Stomach (tissue), 9 donors: Measurements from ENCODE around the gene GJA9. TPM values are rescaled to one million over a fixed set of nuclear protein-coding genes. Genes with fewer than 3 reads are reported as not detected.
"Not testable (repeated sequence)": the region's sequence is repeated elsewhere in the genome, so short reads cannot be mapped to it uniquely, and the experiment has no call there.

Experiments
- DNase-seq, 2 donors: peaks; one replicate each; pipeline versions ENCODE4 v3.0.0 to v3.0.0-alpha.2; 2013 to 2019
- H3K27ac ChIP-seq, 5 donors: fragments of 200-600 bp in 4 of 5; sonication (generic) in 4 of 5; one replicate each; pipeline ENCODE4 v1.5.1; 2013 to 2019; ENCODE audit warnings: mild to moderate bottlenecking in 1 of 5, moderate library complexity in 1 of 5
- H3K27me3 ChIP-seq, 3 donors: fragments of 200-600 bp; sonication (generic); one replicate each; pipeline ENCODE4 v1.5.1; 2017 to 2019; ENCODE audit warnings: mixed run types in 1 of 3
- H3K36me3 ChIP-seq, 4 donors: fragments of 200-600 bp; sonication (generic); 1 replicate in 3 of 4; 2 replicates in 1 of 4; pipeline ENCODE4 v1.5.1; 2016 to 2019
- H3K4me1 ChIP-seq, 4 donors: fragments of 200-600 bp; sonication (generic); one replicate each; pipeline ENCODE4 v1.5.1; 2016 to 2019
- H3K4me3 ChIP-seq, 4 donors: fragments of 200-600 bp; sonication (generic) in 3 of 4; one replicate each; pipeline ENCODE4 v1.5.1; 2016 to 2019; ENCODE audit warnings: mild to moderate bottlenecking in 1 of 4
- H3K9me3 ChIP-seq, 4 donors: fragments of 200-600 bp; sonication (generic); one replicate each; pipeline ENCODE4 v1.5.1; 2016 to 2019
- EP300 ChIP-seq: sonication (generic); formaldehyde crosslinking; IDR thresholded peaks from one replicate; pipeline ENCODE4 v1.6.1; 2017; ENCODE audit warnings: antibody characterized with exemption
- POLR2A ChIP-seq, 4 donors: fragments of 450-650 bp; IDR thresholded peaks; one replicate each; pipeline ENCODE4 v1.6.1; 2016; ENCODE audit warnings: antibody characterized with exemption in 4 of 4, control low read depth in 2 of 4, mild to moderate bottlenecking in 1 of 4, moderate library complexity in 1 of 4
- POLR2AphosphoS5 ChIP-seq, 3 donors: sonication (generic); formaldehyde crosslinking; IDR thresholded peaks; one replicate each; pipeline ENCODE4 v1.6.1; 2016; ENCODE audit warnings: antibody characterized with exemption in 3 of 3
- WGBS, 5 donors: extraction: QIAGEN DNeasy Blood & Tissue Kit in 3 of 5; methylation state at CpG; one replicate each; pipeline versions ENCODE4 v1.1.5 to v1.1.7; 2013 to 2018; 5-methylcytosine and 5-hydroxymethylcytosine counted together
- intact Hi-C: fragments of 100-400 bp; cut with DNase I; formaldehyde crosslinking; loops from one replicate; pipeline ENCODE4 v1.15.1; 2023; ENCODE audit warnings: low total_unique reads
- polyA plus RNA-seq, 3 donors: library from polyadenylated mRNA; stranded (reverse); fragments of 200-250 nt; gene quantifications; one replicate each; pipeline ENCODE4 v1.2.3, GENCODE V29; 2013
- total RNA-seq, 5 donors: library from RNA; depleted of rRNA; stranded (reverse); fragments of >200 nt; gene quantifications; one replicate each; pipeline versions ENCODE4 v1.1.0 to v1.2.3, GENCODE V29; 2014 to 2016
- TF ChIP-seq, protein P1 (sequence below), 7 experiments: fragments of 450-650 bp in 4 of 7; fragments of 200-600 bp in 3 of 7; sonication (generic) in 3 of 7; IDR thresholded peaks; one replicate each; pipeline ENCODE4 v1.5.1; 2016 to 2019; ENCODE audit warnings: antibody characterized with exemption in 7 of 7, control low read depth in 2 of 7, mild to moderate bottlenecking in 1 of 7
- donor health status: healthy with polysubstance abuse.
- donor health status: Bipolar disorder and iron deficiency.
- donor health status: healthy.

GJA9 gene
- total and polyA plus RNA-seq, 8 donors: 0.25 to 0.73 TPM; not detected in 6

GRCh38 chr1:38840281-38840680, 41.1 kb downstream of the GJA9 start:
- Histone ChIP-seq H3K36me3 (peaks cover 19 to 83% (median 82%) of the 10 kb centered on the region in 4 donors), H3K9me3 (no peaks in the 10 kb centered on the region), H3K27me3 (no peaks in the 10 kb centered on the region), H3K4me3 (no peak overlapping the region), H3K27ac (no peak overlapping the region), H3K4me1 (peaks cover 0 to 25% (median 7%) of the 10 kb centered on the region in 4 donors)
- whole genome bisulfite sequencing, 5 donors: 28 to 67% (median 52%) methylated on average over 2 of the region's 2 CpGs
- TF ChIP-seq EP300: no peak
- TF ChIP-seq, protein P1, sequence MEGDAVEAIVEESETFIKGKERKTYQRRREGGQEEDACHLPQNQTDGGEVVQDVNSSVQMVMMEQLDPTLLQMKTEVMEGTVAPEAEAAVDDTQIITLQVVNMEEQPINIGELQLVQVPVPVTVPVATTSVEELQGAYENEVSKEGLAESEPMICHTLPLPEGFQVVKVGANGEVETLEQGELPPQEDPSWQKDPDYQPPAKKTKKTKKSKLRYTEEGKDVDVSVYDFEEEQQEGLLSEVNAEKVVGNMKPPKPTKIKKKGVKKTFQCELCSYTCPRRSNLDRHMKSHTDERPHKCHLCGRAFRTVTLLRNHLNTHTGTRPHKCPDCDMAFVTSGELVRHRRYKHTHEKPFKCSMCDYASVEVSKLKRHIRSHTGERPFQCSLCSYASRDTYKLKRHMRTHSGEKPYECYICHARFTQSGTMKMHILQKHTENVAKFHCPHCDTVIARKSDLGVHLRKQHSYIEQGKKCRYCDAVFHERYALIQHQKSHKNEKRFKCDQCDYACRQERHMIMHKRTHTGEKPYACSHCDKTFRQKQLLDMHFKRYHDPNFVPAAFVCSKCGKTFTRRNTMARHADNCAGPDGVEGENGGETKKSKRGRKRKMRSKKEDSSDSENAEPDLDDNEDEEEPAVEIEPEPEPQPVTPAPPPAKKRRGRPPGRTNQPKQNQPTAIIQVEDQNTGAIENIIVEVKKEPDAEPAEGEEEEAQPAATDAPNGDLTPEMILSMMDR (IDR thresholded peaks at IDR 0.05): no peak
- TF ChIP-seq POLR2AphosphoS5 (IDR thresholded peaks at IDR 0.05): no peak
- TF ChIP-seq POLR2A (IDR thresholded peaks at IDR 0.05): no peak
- intact Hi-C loops: no loop called here
- DNase-seq: no peak

- Histone ChIP-seq H3K9me3 (no peaks in the 10 kb centered on the region), H3K4me1 (peaks cover 0 to 25% (median 6%) of the 10 kb centered on the region in 4 donors), H3K27ac (no peak overlapping the region), H3K36me3 (peaks cover 15 to 74% (median 73%) of the 10 kb centered on the region in 4 donors), H3K27me3 (no peaks in the 10 kb centered on the region), H3K4me3 (no peak overlapping the region)
- DNase-seq: no peak
- 71 to 90% (median 85%) methylated on average over 8 to 9 of the region's 9 CpGs for WGBS, 5 donors
- no peak for TF ChIP-seq POLR2AphosphoS5 (IDR thresholded peaks at IDR 0.05)
- no peak for TF ChIP-seq POLR2A (IDR thresholded peaks at IDR 0.05)
- TF ChIP-seq, protein P1 (IDR thresholded peaks at IDR 0.05): no peak
- no peak for TF ChIP-seq EP300
- intact Hi-C loops: loop anchor here (10.0 kb wide), 1 partner anchor 815 kb away; no protein-coding TSS in a partner anchor
Observed at GRCh38 chr1:38839363-38839762, 42.0 kb downstream of the GJA9 start.

GRCh38 chr1:38836316-38836715, 45.1 kb downstream of the GJA9 start:
- intact Hi-C loops: loop anchor here (10.0 kb wide), 1 partner anchor 812 kb away; no protein-coding TSS in a partner anchor
- not testable (repeated sequence) for H3K4me3 ChIP-seq, DNase-seq, H3K27me3 ChIP-seq, H3K9me3 ChIP-seq, H3K27ac ChIP-seq
- peaks cover 0 to 11% (median 0%) of the 10 kb centered on the region in 4 donors for H3K4me1 ChIP-seq
- H3K36me3 ChIP-seq: peaks cover 15 to 43% (median 42%) of the 10 kb centered on the region in 4 donors
- 88 to 92% (median 89%) methylated on average over 10 of the region's 10 CpGs for WGBS, 5 donors

DNA sequence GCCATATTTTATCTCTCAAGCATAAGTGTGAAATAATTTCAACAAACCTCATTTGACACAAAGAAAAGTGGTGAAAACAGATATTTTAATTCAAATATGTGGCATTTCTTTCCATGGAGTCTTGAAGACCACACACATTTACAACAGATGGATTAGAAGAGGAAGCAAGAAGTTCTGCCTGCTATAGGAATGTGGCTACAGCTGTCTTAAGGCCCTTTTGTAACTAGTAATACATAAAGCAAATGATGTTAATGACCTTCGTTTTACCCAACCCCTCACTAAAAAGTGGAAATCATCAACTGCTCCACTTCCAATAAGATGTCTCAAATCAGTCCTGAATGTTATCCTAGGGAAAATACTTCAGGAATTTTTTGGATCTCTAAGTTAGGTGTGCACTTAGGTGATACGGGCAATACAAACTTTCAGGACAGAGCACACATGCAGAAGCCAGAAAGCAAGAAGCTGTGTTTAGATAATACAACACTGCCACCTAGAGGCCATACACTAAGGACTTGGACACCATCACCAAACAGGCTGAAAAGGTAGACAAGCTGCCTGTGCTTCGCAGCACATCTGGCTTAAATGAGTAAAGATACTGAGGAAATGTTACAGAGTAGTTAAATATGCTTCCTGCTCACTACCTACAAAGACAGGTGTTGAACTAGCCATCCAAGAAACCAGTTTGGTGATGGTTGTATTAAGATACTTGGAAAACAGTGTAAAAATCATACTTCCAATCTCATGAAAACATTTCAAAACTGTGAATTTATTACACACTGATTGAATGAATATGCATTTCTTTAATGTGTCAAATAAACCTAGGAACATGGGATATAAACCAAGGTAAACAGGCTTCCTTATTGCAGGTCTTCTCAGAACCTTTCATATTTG, 46.2 kb downstream of the GJA9 start:
- Histone ChIP-seq H3K4me3 (no peak overlapping the region), H3K36me3 (peaks cover 15 to 33% (median 32%) of the 10 kb centered on the region in 4 donors), H3K27ac (no peak overlapping the region), H3K9me3 (no peaks in the 10 kb centered on the region), H3K4me1 (no peaks in the 10 kb centered on the region), H3K27me3 (no peaks in the 10 kb centered on the region)
- intact Hi-C loops: loop anchor here (10.0 kb wide), 1 partner anchor 810 kb away; no protein-coding TSS in a partner anchor
- DNase-seq: peak in 1 of 2 donors; percentile 94
- WGBS, 5 donors: 18 to 28% (median 24%) methylated on average over 3 of the region's 3 CpGs
- TF ChIP-seq POLR2AphosphoS5 (IDR thresholded peaks at IDR 0.05) (peak in 1 of 3 donors; percentile 50), POLR2A (IDR thresholded peaks at IDR 0.05) (no peak), EP300 (no peak)
- TF ChIP-seq, protein P1 (IDR thresholded peaks at IDR 0.05): peak in 5 of 7 experiments; percentile 59 to 84 (median 74)
